Ovary (tissue), 3 donors: ENCODE measurements around the gene PNPLA6.

Experiments used
- POLR2A ChIP-seq: fragments of 450-650 bp; IDR thresholded peaks from one replicate; pipeline ENCODE4 v1.6.1; 2017; ENCODE audit warnings: antibody characterized with exemption, mild to moderate bottlenecking, moderate library complexity
- TF ChIP-seq, protein P1 (sequence below), 3 donors: fragments of 450-650 bp in 2 of 3; fragments of 200-600 bp in 1 of 3; IDR thresholded peaks; one replicate each; pipeline versions ENCODE4 v1.5.1 to v1.8.0; 2016 to 2022; ENCODE audit warnings: antibody characterized with exemption in 3 of 3, mild to moderate bottlenecking in 1 of 3
- donor health status: DM: no; HTN: no; CAD: no.

DNA sequence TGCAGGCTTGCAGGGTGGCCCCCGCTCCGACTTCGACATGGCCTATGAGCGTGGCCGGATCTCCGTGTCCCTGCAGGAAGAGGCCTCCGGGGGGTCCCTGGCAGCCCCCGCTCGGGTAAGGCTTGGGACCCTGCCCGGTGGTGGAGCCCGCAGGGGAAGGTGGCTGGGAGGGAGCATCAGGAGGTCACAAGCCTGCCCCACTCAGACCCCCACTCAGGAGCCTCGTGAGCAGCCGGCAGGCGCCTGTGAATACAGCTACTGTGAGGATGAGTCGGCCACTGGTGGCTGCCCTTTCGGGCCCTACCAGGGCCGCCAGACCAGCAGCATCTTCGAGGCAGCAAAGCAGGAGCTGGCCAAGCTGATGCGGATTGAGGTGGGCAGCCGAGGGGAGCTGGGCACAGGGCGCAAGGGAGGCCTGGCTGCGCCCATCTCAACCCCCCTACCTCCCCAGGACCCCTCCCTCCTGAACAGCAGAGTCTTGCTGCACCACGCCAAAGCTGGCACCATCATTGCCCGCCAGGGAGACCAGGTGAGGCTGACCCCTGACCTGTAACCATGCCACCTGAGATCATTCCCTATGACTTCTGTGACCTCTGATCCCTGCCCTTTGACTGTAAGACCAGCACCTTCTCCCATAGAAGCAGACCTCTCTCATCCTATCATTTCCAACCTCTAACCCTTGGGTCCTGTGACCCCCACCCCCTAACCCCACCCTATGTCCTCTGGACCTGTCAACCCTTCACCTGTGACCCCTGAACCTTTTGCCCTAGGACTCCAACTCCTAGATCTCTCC lies 7.2 kb downstream of the PNPLA6 start:
- no peak for TF ChIP-seq POLR2A
- TF ChIP-seq, protein P1, sequence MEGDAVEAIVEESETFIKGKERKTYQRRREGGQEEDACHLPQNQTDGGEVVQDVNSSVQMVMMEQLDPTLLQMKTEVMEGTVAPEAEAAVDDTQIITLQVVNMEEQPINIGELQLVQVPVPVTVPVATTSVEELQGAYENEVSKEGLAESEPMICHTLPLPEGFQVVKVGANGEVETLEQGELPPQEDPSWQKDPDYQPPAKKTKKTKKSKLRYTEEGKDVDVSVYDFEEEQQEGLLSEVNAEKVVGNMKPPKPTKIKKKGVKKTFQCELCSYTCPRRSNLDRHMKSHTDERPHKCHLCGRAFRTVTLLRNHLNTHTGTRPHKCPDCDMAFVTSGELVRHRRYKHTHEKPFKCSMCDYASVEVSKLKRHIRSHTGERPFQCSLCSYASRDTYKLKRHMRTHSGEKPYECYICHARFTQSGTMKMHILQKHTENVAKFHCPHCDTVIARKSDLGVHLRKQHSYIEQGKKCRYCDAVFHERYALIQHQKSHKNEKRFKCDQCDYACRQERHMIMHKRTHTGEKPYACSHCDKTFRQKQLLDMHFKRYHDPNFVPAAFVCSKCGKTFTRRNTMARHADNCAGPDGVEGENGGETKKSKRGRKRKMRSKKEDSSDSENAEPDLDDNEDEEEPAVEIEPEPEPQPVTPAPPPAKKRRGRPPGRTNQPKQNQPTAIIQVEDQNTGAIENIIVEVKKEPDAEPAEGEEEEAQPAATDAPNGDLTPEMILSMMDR (IDR thresholded peaks at IDR 0.05) = no peak
